ENCODE measurements around the gene PRR11.
"Not testable (repeated sequence)": the region's sequence is repeated elsewhere in the genome, so short reads cannot be mapped to it uniquely, and the experiment has no call there.

The PRR11 gene

DNA sequence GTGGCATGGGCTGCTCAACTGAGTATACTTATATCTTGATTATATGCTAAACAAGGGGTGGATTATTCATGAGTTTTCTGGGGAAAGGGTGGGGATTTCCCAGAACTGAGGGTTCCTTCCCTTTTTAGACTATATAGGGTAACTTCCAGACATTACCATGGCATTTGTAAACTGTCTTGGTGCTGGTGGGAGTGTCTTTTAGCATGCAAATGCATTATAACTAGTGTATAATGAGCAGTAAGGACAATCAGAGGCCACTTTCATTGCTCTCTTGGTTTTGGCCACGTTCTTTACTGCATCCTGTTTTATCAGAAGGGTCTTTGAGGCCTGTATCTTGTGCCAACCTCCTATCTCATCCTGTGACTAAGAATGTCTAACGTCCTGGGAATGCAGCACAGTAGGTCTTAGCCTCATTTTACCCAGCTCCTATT, 12.0 kb downstream of the PRR11 start:
- no peak for TF ChIP-seq CTCF (conservative IDR thresholded peaks at IDR 0.05; ENCODE audit: low read depth, low read length)

DNA sequence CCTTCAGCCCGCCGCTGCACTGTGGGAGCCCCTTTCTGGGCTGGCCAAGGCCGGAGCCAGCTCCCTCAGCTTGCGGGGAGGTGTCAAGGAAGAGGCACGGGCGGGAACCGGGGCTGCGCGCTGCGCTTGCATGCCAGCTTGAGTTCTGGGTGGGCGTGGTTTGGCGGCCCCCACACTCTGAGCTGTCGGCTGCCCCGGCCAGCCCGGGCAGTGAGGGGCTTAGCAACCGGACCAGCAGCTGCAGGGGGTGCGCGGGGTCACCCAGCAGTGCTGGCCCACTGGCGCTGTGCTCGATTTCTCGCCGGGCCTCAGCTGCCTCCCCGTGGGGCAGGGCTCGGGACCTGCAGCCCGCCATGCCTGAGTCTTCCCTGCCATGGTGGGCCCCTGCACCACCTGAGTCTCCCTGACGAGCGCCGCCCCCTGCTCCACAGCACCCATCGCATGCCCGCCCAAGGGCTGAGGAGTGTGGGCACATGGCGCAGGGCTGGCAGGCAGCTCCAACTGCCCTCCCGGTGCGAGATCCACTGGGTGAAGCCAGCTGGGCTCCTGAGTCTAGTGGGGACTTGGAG, 17.0 kb downstream of the PRR11 start:
- no peak for TF ChIP-seq CTCF (conservative IDR thresholded peaks at IDR 0.05; ENCODE audit: low read depth, low read length)
- H3K4me3 ChIP-seq (ENCODE audit: low read depth, low read length), result no peak overlapping the region
- no peak for DNase-seq (ENCODE audit: low read depth)

More for the DNA sequence above, 12.0 kb downstream of the PRR11 start:
- no peak overlapping the region for H3K4me3 ChIP-seq (ENCODE audit: low read depth, low read length)
- DNase-seq (ENCODE audit: low read depth), result no peak

DNA sequence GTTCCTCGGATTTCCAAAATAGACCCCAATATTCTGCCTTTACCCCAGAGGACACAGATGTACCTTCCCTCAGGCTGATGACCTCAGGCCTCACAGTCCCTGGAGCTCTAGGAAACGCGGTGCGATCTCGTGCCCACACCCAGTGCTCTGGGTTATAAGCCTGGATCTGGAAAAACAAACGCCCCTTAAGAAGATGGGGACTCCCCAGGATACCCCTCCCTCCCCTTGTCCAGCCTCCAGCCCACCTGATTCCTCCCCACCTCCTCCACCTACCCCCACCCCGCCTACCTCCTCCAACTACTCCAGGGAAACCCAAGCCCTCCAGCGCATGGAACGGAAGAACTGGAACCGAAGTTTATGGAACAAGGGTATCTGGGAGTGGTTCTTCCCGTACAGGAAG, 19.1 kb downstream of the PRR11 start:
- no peak overlapping the region for H3K4me3 ChIP-seq (ENCODE audit: low read depth, low read length)
- no peak for DNase-seq (ENCODE audit: low read depth)
- TF ChIP-seq CTCF (conservative IDR thresholded peaks at IDR 0.05; ENCODE audit: low read depth, low read length), result no peak

DNA sequence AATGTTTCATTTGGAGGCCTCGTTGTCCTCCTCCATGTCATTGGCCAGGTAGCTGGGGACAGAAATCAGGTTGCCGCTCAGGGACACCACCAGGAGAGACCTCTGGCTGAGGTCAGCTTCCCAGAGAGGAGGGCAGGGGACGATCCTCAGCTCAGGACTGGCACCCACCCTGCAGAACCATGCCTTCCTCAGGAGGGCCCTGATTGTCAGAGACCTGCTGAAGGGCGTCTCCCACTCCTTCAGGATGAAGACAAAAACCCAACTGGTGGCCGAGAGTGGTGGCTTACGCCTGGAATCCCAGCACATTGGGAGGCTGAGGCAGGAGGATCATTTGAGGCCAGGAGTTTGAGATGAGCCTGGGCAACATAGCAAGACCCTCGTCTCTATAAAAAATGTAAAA, 19.5 kb downstream of the PRR11 start:
- no peak for DNase-seq (ENCODE audit: low read depth)
- no peak for TF ChIP-seq CTCF (conservative IDR thresholded peaks at IDR 0.05; ENCODE audit: low read depth, low read length)
- H3K4me3 ChIP-seq (ENCODE audit: low read depth, low read length), result no peak overlapping the region

GRCh38 chr17:59178266-59178985, 22.9 kb downstream of the PRR11 start:
- DNase-seq (ENCODE audit: low read depth), result no peak
- no peak for TF ChIP-seq CTCF (conservative IDR thresholded peaks at IDR 0.05; ENCODE audit: low read depth, low read length)
- no peak overlapping the region for H3K4me3 ChIP-seq (ENCODE audit: low read depth, low read length)

GRCh38 chr17:59179601-59180000, 24.1 kb downstream of the PRR11 start:
- not testable (repeated sequence) for H3K4me3 ChIP-seq (ENCODE audit: low read depth, low read length); DNase-seq (ENCODE audit: low read depth)

DNA sequence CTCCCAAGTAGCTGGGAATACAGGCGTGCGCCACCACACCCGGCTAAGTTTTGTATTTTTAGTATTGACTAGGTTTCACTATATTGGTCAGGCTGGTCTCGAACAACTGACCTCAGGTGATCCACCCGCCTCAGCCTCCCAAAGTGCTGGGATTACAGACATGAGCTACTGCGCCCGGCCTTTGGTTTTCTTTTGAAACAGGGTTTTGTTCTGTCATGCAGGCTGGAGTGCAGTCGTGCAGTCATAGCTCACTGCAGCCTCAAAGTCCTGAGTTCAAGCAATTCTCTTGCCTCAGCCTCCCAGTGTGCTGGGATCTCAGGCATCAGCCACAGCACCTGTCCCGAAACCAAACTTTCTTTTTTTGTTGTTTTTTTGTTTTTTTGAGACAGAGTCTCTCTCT, 25.1 kb downstream of the PRR11 start:
- no peak for TF ChIP-seq CTCF (conservative IDR thresholded peaks at IDR 0.05; ENCODE audit: low read depth, low read length)
- no peak for DNase-seq (ENCODE audit: low read depth)
- no peak overlapping the region for H3K4me3 ChIP-seq (ENCODE audit: low read depth, low read length)
